ENCODE measurements around the gene MED12.

DNA sequence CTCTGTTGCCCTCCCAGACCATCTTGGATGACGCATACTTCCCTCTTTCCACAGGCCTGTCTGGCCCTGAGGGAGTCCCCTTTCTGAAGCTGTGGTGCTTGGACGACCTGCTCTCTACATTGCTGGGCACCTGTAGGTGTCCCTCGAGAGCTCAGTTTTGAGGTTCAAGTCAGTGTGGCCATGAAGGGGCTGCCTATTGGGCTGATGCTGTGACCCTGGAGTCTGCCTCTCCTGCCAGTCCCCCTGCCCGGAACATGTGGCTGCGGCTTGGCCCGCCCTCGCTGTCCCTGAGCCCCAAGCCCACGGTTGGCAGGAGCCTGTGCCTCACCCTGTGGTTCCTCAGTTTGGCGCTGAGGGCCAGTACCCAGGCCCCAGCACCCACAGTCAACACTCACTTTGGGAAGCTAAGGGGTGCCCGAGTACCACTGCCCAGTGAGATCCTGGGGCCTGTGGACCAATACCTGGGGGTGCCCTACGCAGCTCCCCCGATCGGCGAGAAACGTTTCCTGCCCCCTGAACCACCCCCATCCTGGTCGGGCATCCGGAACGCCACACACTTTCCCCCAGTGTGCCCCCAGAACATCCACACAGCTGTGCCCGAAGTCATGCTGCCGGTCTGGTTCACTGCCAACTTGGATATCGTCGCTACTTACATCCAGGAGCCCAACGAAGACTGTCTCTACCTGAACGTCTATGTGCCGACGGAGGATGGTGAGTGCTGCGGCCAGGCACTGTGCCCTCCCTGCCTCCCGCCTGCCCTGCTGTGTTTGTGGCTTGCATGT is 29.3 kb downstream of the MED12 start:
- TF ChIP-seq POLR2A (IDR thresholded peaks at IDR 0.05; ENCODE audit: low read length): no peak
- TF ChIP-seq GATA1 (IDR thresholded peaks at IDR 0.05; ENCODE audit: low read depth, low read length): no peak
